ENCODE results near the gene TRIM62. TPM values are rescaled to one million over a fixed set of nuclear protein-coding genes. Genes with fewer than 3 reads are reported as not detected.

The TRIM62 gene
- total RNA-seq, 1 experiment from 2014 or later: 2.5 TPM

GRCh38 chr1:33147997-33148314, 33.9 kb downstream of the TRIM62 start:
- Histone ChIP-seq H3K27me3 (replicated peaks; ENCODE audit: control insufficient read depth, insufficient read depth, low read length) (no peaks in the 10 kb centered on the region), H3K4me3 (ENCODE audit: low read depth, low read length) (no peak overlapping the region), H3K9me3 (no peaks in the 10 kb centered on the region), H3K36me3 (ENCODE audit: control insufficient read depth, insufficient read depth, low read length) (no peaks in the 10 kb centered on the region), H3K4me1 (peaks cover 18% of the 10 kb centered on the region)
- Mint-ChIP-seq H3K4me1 (ENCODE audit: low read depth, unreplicated experiment) (peaks cover 11% of the 10 kb centered on the region), H3K4me3 (ENCODE audit: unreplicated experiment) (no peak overlapping the region), H3K36me3 (ENCODE audit: insufficient read depth, unreplicated experiment) (no peaks in the 10 kb centered on the region), H3K9me3 (ENCODE audit: unreplicated experiment) (no peaks in the 10 kb centered on the region), H3K27me3 (ENCODE audit: insufficient read depth, unreplicated experiment) (no peaks in the 10 kb centered on the region), H3K27ac (ENCODE audit: unreplicated experiment) (no peak overlapping the region)
- no peak for DNase-seq
- intact Hi-C loops (cut with micrococcal nuclease; ENCODE audit: unreplicated experiment): no loop called here
- TF ChIP-seq, protein P1, sequence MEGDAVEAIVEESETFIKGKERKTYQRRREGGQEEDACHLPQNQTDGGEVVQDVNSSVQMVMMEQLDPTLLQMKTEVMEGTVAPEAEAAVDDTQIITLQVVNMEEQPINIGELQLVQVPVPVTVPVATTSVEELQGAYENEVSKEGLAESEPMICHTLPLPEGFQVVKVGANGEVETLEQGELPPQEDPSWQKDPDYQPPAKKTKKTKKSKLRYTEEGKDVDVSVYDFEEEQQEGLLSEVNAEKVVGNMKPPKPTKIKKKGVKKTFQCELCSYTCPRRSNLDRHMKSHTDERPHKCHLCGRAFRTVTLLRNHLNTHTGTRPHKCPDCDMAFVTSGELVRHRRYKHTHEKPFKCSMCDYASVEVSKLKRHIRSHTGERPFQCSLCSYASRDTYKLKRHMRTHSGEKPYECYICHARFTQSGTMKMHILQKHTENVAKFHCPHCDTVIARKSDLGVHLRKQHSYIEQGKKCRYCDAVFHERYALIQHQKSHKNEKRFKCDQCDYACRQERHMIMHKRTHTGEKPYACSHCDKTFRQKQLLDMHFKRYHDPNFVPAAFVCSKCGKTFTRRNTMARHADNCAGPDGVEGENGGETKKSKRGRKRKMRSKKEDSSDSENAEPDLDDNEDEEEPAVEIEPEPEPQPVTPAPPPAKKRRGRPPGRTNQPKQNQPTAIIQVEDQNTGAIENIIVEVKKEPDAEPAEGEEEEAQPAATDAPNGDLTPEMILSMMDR (IDR thresholded peaks at IDR 0.05; ENCODE audit: insufficient read depth in 1 of 2, low read depth in 1 of 2, low read length in 1 of 2, severe bottlenecking in 1 of 2, unreplicated experiment in 1 of 2): no peak
- ChIA-PET CTCF (no interaction called here), POLR2A (no interaction called here)
- no TSS peak for BruUV-seq (replicated peaks)

GRCh38 chr1:33147275-33147996, 34.4 kb downstream of the TRIM62 start:
- intact Hi-C loops (cut with micrococcal nuclease; ENCODE audit: unreplicated experiment): no loop called here
- H3K27ac Mint-ChIP-seq (ENCODE audit: unreplicated experiment): no peak overlapping the region
- H3K9me3 ChIP-seq: no peaks in the 10 kb centered on the region
- no TSS peak for BruUV-seq (replicated peaks)
- no peaks in the 10 kb centered on the region for H3K27me3 ChIP-seq (replicated peaks; ENCODE audit: control insufficient read depth, insufficient read depth, low read length)
- no peak overlapping the region for H3K4me3 Mint-ChIP-seq (ENCODE audit: unreplicated experiment)
- H3K9me3 Mint-ChIP-seq (ENCODE audit: unreplicated experiment): no peaks in the 10 kb centered on the region
- no peak for DNase-seq
- peaks cover 18% of the 10 kb centered on the region for H3K4me1 ChIP-seq
- ChIA-PET POLR2A (no interaction called here), CTCF (no interaction called here)
- no peak overlapping the region for H3K4me3 ChIP-seq (ENCODE audit: low read depth, low read length)
- TF ChIP-seq, protein P1 (IDR thresholded peaks at IDR 0.05; ENCODE audit: insufficient read depth in 1 of 2, low read depth in 1 of 2, low read length in 1 of 2, severe bottlenecking in 1 of 2, unreplicated experiment in 1 of 2): no peak
- no peaks in the 10 kb centered on the region for H3K36me3 Mint-ChIP-seq (ENCODE audit: insufficient read depth, unreplicated experiment)
- H3K36me3 ChIP-seq (ENCODE audit: control insufficient read depth, insufficient read depth, low read length): no peaks in the 10 kb centered on the region
- H3K27me3 Mint-ChIP-seq (ENCODE audit: insufficient read depth, unreplicated experiment): no peaks in the 10 kb centered on the region
- peaks cover 11% of the 10 kb centered on the region for H3K4me1 Mint-ChIP-seq (ENCODE audit: low read depth, unreplicated experiment)

DNA sequence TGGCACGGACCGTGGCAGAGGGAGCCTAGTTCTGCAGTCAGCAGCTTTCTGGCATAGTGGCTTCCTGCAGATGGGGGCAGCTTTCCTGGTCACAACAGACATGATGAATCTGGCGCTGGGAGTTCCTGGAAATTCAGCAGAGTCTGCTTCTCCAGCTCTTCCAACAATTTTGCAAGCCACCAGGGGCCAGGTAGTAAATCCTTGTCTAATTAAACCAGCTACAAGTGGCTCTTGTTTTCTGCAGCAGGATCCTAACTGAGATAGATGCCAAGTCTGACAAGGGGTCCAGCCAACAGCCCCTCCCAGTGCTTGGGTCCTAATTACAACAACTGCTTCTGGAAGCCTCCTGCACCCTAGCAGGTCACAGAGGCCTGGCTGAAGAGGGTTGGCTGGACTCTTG, 35.8 kb downstream of the TRIM62 start:
- H3K4me1 ChIP-seq: peaks cover 16% of the 10 kb centered on the region
- no peak overlapping the region for H3K4me3 ChIP-seq (ENCODE audit: low read depth, low read length)
- no peaks in the 10 kb centered on the region for H3K27me3 Mint-ChIP-seq (ENCODE audit: insufficient read depth, unreplicated experiment)
- H3K27me3 ChIP-seq (replicated peaks; ENCODE audit: control insufficient read depth, insufficient read depth, low read length): no peaks in the 10 kb centered on the region
- no peaks in the 10 kb centered on the region for H3K9me3 Mint-ChIP-seq (ENCODE audit: unreplicated experiment)
- no peak overlapping the region for H3K27ac Mint-ChIP-seq (ENCODE audit: unreplicated experiment)
- no peaks in the 10 kb centered on the region for H3K36me3 Mint-ChIP-seq (ENCODE audit: insufficient read depth, unreplicated experiment)
- peaks cover 11% of the 10 kb centered on the region for H3K4me1 Mint-ChIP-seq (ENCODE audit: low read depth, unreplicated experiment)
- BruUV-seq (replicated peaks): no TSS peak
- H3K4me3 Mint-ChIP-seq (ENCODE audit: unreplicated experiment): no peak overlapping the region
- intact Hi-C loops (cut with micrococcal nuclease; ENCODE audit: unreplicated experiment): no loop called here
- ChIA-PET POLR2A (no interaction called here), CTCF (no interaction called here)
- no peak for DNase-seq
- no peaks in the 10 kb centered on the region for H3K9me3 ChIP-seq
- H3K36me3 ChIP-seq (ENCODE audit: control insufficient read depth, insufficient read depth, low read length): no peaks in the 10 kb centered on the region
- TF ChIP-seq, protein P1 (IDR thresholded peaks at IDR 0.05; ENCODE audit: insufficient read depth in 1 of 2, low read depth in 1 of 2, low read length in 1 of 2, severe bottlenecking in 1 of 2, unreplicated experiment in 1 of 2): no peak
